ENCODE results near the gene CARNS1. TPM values are rescaled to one million over a fixed set of nuclear protein-coding genes. Genes with fewer than 3 reads are reported as not detected.

Gene CARNS1
- total and polyA plus RNA-seq, 11 donors, result 0.89 to 33.6 (median 6.2) TPM

GRCh38 chr11:67405196-67405567 lies 10.3 kb upstream of the CARNS1 start:
- ATAC-seq (no peak), DNase-seq (no peak)
- H3K9me3 ChIP-seq, result no peaks in the 10 kb centered on the region
- peak overlapping the region in 1 of 12 donors; percentile 91 for H3K27ac ChIP-seq
- peaks cover 0 to 15% (median under 1%) of the 10 kb centered on the region in 9 donors for H3K27me3 ChIP-seq
- intact Hi-C loops (cut with DNase I), result loop anchor here in 3 of 10 donors (10.0 kb wide), 1 partner anchor 60 kb away; the partner anchor contains the start of gene TMEM134 (in 3 of the 3)
- H3K4me1 ChIP-seq, result peaks cover 0 to 52% (median 16%) of the 10 kb centered on the region in 12 donors
- no peak for TF ChIP-seq POLR2A (IDR thresholded peaks at IDR 0.05)
- TF ChIP-seq, protein P1, sequence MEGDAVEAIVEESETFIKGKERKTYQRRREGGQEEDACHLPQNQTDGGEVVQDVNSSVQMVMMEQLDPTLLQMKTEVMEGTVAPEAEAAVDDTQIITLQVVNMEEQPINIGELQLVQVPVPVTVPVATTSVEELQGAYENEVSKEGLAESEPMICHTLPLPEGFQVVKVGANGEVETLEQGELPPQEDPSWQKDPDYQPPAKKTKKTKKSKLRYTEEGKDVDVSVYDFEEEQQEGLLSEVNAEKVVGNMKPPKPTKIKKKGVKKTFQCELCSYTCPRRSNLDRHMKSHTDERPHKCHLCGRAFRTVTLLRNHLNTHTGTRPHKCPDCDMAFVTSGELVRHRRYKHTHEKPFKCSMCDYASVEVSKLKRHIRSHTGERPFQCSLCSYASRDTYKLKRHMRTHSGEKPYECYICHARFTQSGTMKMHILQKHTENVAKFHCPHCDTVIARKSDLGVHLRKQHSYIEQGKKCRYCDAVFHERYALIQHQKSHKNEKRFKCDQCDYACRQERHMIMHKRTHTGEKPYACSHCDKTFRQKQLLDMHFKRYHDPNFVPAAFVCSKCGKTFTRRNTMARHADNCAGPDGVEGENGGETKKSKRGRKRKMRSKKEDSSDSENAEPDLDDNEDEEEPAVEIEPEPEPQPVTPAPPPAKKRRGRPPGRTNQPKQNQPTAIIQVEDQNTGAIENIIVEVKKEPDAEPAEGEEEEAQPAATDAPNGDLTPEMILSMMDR (IDR thresholded peaks at IDR 0.05), result no peak
- H3K4me3 ChIP-seq, result peak overlapping the region in 2 of 12 donors; percentile 41 to 59
- 85 to 94% (median 92%) methylated on average over 6 of the region's 6 CpGs for WGBS, 4 donors
- peaks cover 0 to 5% (median 0%) of the 10 kb centered on the region in 9 donors for H3K36me3 ChIP-seq

DNA sequence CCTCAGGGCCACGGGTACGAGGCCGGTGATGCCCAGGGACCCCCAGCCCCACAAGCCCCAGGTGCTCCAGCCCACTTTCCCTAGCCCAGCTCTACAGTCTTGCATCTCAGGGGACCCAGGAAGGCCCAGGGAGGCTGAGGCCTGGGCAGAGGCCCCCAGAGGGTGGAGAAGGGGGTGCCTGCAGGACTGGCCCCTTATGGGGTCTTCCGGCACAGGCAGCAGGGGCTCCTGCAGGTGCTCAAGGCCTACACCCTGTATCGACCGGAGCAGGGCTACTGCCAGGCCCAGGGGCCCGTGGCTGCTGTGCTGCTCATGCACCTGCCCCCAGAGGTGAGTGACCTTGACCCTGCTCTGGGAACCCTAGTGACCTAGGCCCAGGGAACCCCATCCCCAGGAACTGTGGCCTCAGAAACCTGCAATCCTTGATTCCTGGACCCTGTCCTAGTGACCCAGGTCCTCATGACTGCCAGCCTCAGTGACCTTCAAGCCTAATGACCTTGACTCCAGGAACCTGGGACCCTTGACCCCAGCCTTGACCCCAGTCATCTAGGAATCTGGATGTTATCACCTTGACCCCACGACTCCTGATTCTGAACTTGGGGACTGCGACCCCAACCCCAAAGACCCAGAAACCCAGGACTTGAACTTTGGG lies 9.7 kb upstream of the CARNS1 start:
- Histone ChIP-seq H3K27ac (peak overlapping the region in 1 of 12 donors; percentile 91), H3K36me3 (no peaks in the 10 kb centered on the region), H3K4me3 (peak overlapping the region in 1 of 12 donors; percentile 59), H3K9me3 (no peaks in the 10 kb centered on the region), H3K4me1 (peaks cover 0 to 48% (median 10%) of the 10 kb centered on the region in 12 donors), H3K27me3 (peaks cover 0 to 21% (median 3%) of the 10 kb centered on the region in 9 donors)
- DNase-seq (no peak), ATAC-seq (no peak)
- intact Hi-C loops (cut with DNase I), result loop anchor here in 3 of 10 donors (10.0 kb wide), 1 partner anchor 59 kb away; the partner anchor contains the start of gene TMEM134 (in 3 of the 3)
- TF ChIP-seq, protein P1 (IDR thresholded peaks at IDR 0.05), result no peak
- TF ChIP-seq POLR2A (IDR thresholded peaks at IDR 0.05), result no peak
- 84 to 92% (median 89%) methylated on average over 3 to 9 of the region's 9 CpGs for WGBS, 4 donors

DNA sequence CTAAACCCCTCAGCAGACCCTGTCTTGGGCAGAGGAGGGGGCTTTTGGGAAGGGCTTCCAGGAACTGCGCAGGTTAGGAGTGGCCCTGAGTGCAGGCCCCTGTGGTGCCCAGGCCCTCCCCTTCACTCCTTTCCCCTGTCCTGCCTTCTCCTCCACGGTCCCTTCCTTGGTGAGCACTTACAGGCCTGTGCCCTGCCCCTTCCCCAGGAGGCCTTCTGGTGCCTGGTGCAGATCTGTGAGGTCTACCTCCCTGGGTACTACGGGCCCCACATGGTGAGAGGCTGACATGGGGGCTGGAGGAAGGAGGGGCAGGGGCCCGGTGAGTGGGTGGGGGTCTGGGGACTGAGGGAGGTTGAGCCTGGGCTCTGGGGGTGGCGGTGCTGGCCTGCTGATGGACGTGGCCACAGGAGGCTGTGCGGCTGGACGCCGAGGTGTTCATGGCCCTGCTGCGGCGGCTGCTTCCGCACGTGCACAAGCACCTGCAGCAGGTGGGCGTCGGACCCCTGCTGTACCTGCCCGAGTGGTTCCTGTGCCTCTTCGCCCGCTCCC lies 9.0 kb upstream of the CARNS1 start:
- H3K27me3 ChIP-seq, result peaks cover 0 to 28% (median 6%) of the 10 kb centered on the region in 9 donors
- no peaks in the 10 kb centered on the region for H3K9me3 ChIP-seq
- intact Hi-C loops (cut with DNase I), result loop anchor here in 3 of 10 donors (10.0 kb wide), 1 partner anchor 58 kb away; the partner anchor contains the start of gene TMEM134 (in 3 of the 3)
- ATAC-seq, result no peak
- 88 to 91% (median 89%) methylated on average over 10 to 18 of the region's 18 CpGs for WGBS, 4 donors
- H3K4me3 ChIP-seq, result peak overlapping the region in 1 of 12 donors; percentile 50
- peaks cover 0 to 47% (median 6%) of the 10 kb centered on the region in 12 donors for H3K4me1 ChIP-seq
- peak in 1 of 5 donors; percentile 65 for DNase-seq
- TF ChIP-seq, protein P1 (IDR thresholded peaks at IDR 0.05), result no peak
- H3K36me3 ChIP-seq, result no peaks in the 10 kb centered on the region
- H3K27ac ChIP-seq, result peak overlapping the region in 1 of 12 donors; percentile 91
